Retinal pigment epithelial cell (primary cell): Measurements from ENCODE around the gene RFX8.

ENCODE experiments used
- DNase-seq: peaks from one replicate; pipeline ENCODE4 v3.0.0-alpha.2; 2010; ENCODE audit warnings: low read depth
- H3K4me3 ChIP-seq: 2 replicates; pipeline ENCODE4 v1.5.1; 2011; ENCODE audit warnings: mild to moderate bottlenecking, low read length, control low read depth, moderate library complexity
- TF ChIP-seq, protein P1 (sequence below): conservative IDR thresholded peaks from 2 replicates; pipeline ENCODE4 v1.5.1; 2011; ENCODE audit warnings: low read depth, low read length, control low read depth, inconsistent platforms

The RFX8 gene

GRCh38 chr2:101369100-101369499, 105.8 kb downstream of the RFX8 start:
- H3K4me3 ChIP-seq: no peak overlapping the region
- DNase-seq: no peak
- TF ChIP-seq, protein P1, sequence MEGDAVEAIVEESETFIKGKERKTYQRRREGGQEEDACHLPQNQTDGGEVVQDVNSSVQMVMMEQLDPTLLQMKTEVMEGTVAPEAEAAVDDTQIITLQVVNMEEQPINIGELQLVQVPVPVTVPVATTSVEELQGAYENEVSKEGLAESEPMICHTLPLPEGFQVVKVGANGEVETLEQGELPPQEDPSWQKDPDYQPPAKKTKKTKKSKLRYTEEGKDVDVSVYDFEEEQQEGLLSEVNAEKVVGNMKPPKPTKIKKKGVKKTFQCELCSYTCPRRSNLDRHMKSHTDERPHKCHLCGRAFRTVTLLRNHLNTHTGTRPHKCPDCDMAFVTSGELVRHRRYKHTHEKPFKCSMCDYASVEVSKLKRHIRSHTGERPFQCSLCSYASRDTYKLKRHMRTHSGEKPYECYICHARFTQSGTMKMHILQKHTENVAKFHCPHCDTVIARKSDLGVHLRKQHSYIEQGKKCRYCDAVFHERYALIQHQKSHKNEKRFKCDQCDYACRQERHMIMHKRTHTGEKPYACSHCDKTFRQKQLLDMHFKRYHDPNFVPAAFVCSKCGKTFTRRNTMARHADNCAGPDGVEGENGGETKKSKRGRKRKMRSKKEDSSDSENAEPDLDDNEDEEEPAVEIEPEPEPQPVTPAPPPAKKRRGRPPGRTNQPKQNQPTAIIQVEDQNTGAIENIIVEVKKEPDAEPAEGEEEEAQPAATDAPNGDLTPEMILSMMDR: no peak

- no peak overlapping the region for H3K4me3 ChIP-seq
- no peak for DNase-seq
- TF ChIP-seq, protein P1: no peak
Observed at GRCh38 chr2:101368376-101368775, 106.5 kb downstream of the RFX8 start.

- no peak overlapping the region for H3K4me3 ChIP-seq
- DNase-seq: no peak
- TF ChIP-seq, protein P1: no peak
Observed at GRCh38 chr2:101367508-101367907, 107.4 kb downstream of the RFX8 start.

DNA sequence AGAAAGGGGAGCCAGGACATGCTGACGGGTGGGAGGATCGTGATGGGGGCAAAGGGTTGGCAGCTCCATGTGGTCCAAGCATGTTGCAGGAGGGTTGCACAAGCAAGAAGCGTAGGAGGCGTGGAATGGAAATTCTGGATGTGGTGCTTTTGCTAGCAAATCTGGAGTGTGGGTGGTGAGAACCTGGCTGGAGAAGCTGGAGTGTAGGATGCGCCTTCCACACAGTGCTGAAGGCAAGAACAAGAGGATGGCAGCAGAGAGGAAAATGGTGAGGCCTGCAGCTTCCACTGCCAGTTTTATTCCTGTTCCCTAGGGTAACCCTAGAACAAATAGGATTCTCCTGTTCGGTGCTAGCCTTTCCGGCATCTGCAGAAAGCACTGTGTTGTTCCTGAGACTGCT, 110.0 kb downstream of the RFX8 start:
- TF ChIP-seq, protein P1: no peak
- no peak for DNase-seq
- H3K4me3 ChIP-seq: no peak overlapping the region

DNA sequence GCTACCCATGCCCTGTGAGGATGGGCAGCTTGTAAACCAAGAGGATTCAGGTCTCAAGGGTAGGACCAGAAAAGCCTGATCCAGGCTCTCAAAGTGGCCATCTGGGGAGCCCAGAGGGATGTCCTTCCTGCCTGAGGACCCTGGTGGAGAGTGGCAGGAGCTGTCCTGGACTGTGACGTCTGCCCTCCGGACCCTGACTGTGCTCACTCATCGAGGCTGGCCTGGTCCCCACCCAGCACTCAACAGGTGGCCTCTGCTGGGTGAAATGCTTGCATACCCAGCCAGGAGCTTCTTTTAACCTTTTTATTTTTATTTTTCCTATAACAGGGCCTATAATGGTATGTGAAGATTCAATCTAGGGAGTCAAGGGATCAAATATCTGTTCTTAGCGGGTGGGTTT, 112.1 kb downstream of the RFX8 start:
- TF ChIP-seq, protein P1: no peak
- DNase-seq: no peak
- no peak overlapping the region for H3K4me3 ChIP-seq

DNA sequence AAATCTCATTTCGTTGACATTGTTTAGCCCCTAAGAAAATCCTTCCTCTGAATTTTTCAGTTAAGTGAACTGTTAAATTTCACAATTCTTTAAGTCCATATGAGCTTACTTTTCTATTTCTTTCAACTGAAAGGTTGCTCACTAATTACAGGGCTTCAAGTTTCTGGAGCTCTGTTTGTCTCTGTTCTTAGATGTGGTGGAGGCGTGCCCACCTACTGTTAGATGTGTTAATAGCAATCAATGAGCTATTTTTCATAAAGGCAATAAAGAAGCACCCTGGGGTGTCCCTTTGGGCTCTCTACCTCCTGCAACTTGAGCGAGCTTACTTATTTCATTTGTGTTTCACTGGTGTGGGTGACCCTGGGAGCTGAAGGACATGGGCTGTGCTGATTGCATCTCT, 112.6 kb downstream of the RFX8 start:
- TF ChIP-seq, protein P1: no peak
- DNase-seq: no peak
- H3K4me3 ChIP-seq: no peak overlapping the region

GRCh38 chr2:101361522-101361921, 113.4 kb downstream of the RFX8 start:
- H3K4me3 ChIP-seq: no peak overlapping the region
- TF ChIP-seq, protein P1: no peak
- DNase-seq: no peak
